Activated CD8-positive, alpha-beta T cell treated with anti-CD3 and anti-CD28 coated beads for 36 hours (primary cell): Measurements from ENCODE around the gene B4GALNT3. TPM values are rescaled to one million over a fixed set of nuclear protein-coding genes. Genes with fewer than 3 reads are reported as not detected.

Experiments used
- ATAC-seq: fragments of 200-7000 bp; cut with Tn5 transposase; one replicate; pipeline ENCODE4 v1.10.0; 2021; ENCODE audit warnings: mild to moderate bottlenecking, moderate library complexity
- CTCF ChIA-PET: fragments of 350-600 bp; sonication (Branson Sonifier 250); formaldehyde crosslinking; loops from one replicate; lab custom pipeline; 2021; ENCODE audit warnings: antibody characterized with exemption; lab: Charles Lee
- POLR2A ChIA-PET: fragments of 350-600 bp; sonication (Branson Sonifier 250); formaldehyde crosslinking; loops from one replicate; lab custom pipeline; 2021; ENCODE audit warnings: antibody characterized with exemption; lab: Charles Lee
- DNase-seq: peaks from one replicate; pipeline ENCODE4 v3.0.0-alpha.2; 2020
- H3K27ac Mint-ChIP-seq: one replicate; pipeline ENCODE4 v1.8.0; 2021; ENCODE audit warnings: mild to moderate bottlenecking, mixed read lengths
- H3K27me3 Mint-ChIP-seq: one replicate; pipeline ENCODE4 v1.8.0; 2021; ENCODE audit warnings: mixed read lengths
- H3K36me3 Mint-ChIP-seq: one replicate; pipeline ENCODE4 v1.8.0; 2021; ENCODE audit warnings: low read depth, mixed read lengths
- H3K4me1 Mint-ChIP-seq: one replicate; pipeline ENCODE4 v1.8.0; 2021; ENCODE audit warnings: low read depth, mixed read lengths
- H3K4me3 Mint-ChIP-seq: one replicate; pipeline ENCODE4 v1.8.0; 2021; ENCODE audit warnings: mild to moderate bottlenecking, moderate library complexity, mixed read lengths
- H3K9me3 Mint-ChIP-seq: one replicate; pipeline ENCODE4 v1.8.0; 2021; ENCODE audit warnings: mixed read lengths
- CTCF ChIP-seq: fragments of 200-600 bp; IDR thresholded peaks from one replicate; pipeline ENCODE4 v1.8.0; 2022; ENCODE audit warnings: antibody characterized with exemption, mild to moderate bottlenecking
- intact Hi-C: fragments of 100-400 bp; cut with micrococcal nuclease; formaldehyde crosslinking; loops from one replicate; pipeline ENCODE4 v1.10.0; 2022
- total RNA-seq, 2 experiments: library from RNA; stranded (reverse); gene quantifications; one replicate each; pipeline ENCODE4 v1.2.3, GENCODE V29; 2021

Gene B4GALNT3
- total RNA-seq, 2 experiments from 2014 or later: 2.8 to 3.4 TPM

DNA sequence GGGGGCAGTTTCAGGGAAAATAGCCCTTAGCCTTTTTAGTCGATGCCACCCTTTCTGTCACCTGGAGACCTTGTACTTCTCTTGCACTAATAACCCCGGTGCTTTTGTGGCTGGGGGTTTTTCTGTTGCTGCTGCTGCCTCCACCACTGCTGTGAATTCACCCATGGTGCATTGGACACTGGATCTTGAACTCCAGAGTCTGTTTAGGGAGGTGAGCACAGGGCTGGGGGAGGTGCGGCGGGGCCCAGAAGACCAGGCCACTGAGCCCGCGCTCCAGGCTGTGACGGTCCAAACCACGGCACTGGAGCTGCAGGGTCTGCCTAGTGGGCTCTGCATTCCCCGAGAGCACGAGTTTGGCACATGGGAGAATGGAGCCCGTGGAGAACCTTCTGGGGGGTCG is 102.9 kb downstream of the B4GALNT3 start:
- Mint-ChIP-seq H3K27ac (peak overlapping the region; percentile 88), H3K9me3 (no peaks in the 10 kb centered on the region), H3K36me3 (no peaks in the 10 kb centered on the region), H3K4me3 (peak overlapping the region; percentile 57), H3K4me1 (peaks cover 60% of the 10 kb centered on the region), H3K27me3 (no peaks in the 10 kb centered on the region)
- ATAC-seq (peak; percentile 14), DNase-seq (peak; percentile 50)
- intact Hi-C loops: loop anchor here (10.0 kb wide), 1 partner anchor 382 kb away; the partner anchor contains the start of gene RAD52
- no peak for TF ChIP-seq CTCF
- POLR2A ChIA-PET: interaction anchor here (1.4 to 1.6 kb wide), 2 partner anchors 154 to 189 kb away, joined by 3 to 4 read pairs; no protein-coding TSS in a partner anchor
- CTCF ChIA-PET: interaction anchor here (1.2 to 1.4 kb wide), 2 partner anchors 14 to 530 kb away, joined by 3 to 4 read pairs; no protein-coding TSS in a partner anchor

GRCh38 chr12:563250-563781 is 103.6 kb downstream of the B4GALNT3 start:
- H3K4me3 Mint-ChIP-seq: peak overlapping the region; percentile 57
- CTCF ChIA-PET: interaction anchor here (1.0 to 3.1 kb wide), 7 partner anchors 12 to 253 kb away, joined by 3 to 14 read pairs (median 4); partner anchors contain the start of gene WNK1

DNA sequence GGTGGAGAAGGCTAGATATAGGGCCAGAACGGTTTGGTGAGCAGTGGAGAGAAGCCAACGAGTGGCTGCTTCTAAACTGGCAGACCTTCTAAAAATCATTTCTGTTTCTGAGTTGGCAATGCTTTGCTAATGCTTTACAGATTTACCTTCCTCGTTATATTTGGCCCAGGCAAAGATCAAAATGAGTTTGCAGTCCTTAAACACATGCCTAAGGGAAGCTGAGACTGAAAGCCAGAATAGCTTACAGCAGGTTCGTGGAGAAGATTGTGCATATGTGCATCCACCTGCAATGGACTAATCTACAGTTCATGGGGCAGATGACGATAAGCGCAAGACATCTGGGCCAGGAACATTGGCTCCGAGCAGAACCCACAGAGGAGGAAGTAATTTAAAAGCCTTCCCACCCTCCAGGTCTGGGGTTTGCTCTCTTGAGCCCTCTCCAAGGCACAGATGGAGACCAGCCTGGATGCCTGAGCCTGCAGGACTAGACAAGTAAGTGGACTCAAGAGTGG is 104.1 kb downstream of the B4GALNT3 start:
- H3K36me3 Mint-ChIP-seq: no peaks in the 10 kb centered on the region
- DNase-seq: no peak
- CTCF ChIA-PET: interaction anchor here (1.0 to 3.1 kb wide), 8 partner anchors 12 to 385 kb away, joined by 3 to 14 read pairs (median 4); partner anchors contain the start of genes RAD52 and WNK1
- H3K27ac Mint-ChIP-seq: peak overlapping the region; percentile 88
- H3K4me1 Mint-ChIP-seq: peaks cover 65% of the 10 kb centered on the region
- ATAC-seq: peak; percentile 8
- H3K4me3 Mint-ChIP-seq: peak overlapping the region; percentile 57
- POLR2A ChIA-PET: interaction anchor here (1.2 to 1.6 kb wide), 2 partner anchors 74 to 153 kb away, joined by 3 to 4 read pairs; no protein-coding TSS in a partner anchor
- TF ChIP-seq CTCF: no peak
- H3K9me3 Mint-ChIP-seq: no peaks in the 10 kb centered on the region
- intact Hi-C loops: loop anchor here (10.0 kb wide), 1 partner anchor 381 kb away; the partner anchor contains the start of gene RAD52
- no peaks in the 10 kb centered on the region for H3K27me3 Mint-ChIP-seq

More at GRCh38 chr12:563250-563781, 103.6 kb downstream of the B4GALNT3 start:
- POLR2A ChIA-PET: interaction anchor here (1.6 kb wide), 1 partner anchor 153 kb away, joined by 4 read pairs; no protein-coding TSS in a partner anchor
- ATAC-seq: peak; percentile 81
- TF ChIP-seq CTCF: no peak
- H3K4me1 Mint-ChIP-seq: peaks cover 62% of the 10 kb centered on the region
- peak overlapping the region; percentile 88 for H3K27ac Mint-ChIP-seq
- H3K9me3 Mint-ChIP-seq: no peaks in the 10 kb centered on the region
- no peaks in the 10 kb centered on the region for H3K36me3 Mint-ChIP-seq
- peak; percentile 81 for DNase-seq
- intact Hi-C loops: loop anchor here (10.0 kb wide), 1 partner anchor 381 kb away; the partner anchor contains the start of gene RAD52
- H3K27me3 Mint-ChIP-seq: no peaks in the 10 kb centered on the region

DNA sequence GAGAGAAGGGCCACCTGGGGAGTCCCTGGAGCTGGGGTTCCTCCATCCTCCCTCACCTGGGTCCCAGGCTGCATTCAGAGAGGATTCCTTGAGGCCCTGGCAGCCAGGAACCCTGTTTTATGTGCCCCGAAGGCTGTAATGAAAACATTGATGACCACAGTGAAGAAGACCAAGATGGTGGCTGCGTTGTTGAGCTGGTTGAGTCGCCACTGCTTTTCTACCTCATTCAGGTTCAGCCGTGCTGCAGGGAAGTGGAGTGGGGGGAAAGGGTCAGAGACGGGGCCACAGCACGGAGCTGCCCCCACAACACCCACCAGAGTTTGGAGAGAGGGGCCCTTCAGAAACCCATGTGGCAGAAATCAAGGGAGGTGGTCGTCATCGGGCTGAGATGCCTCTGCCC is 105.4 kb downstream of the B4GALNT3 start:
- no peak for ATAC-seq
- intact Hi-C loops: loop anchor here (10.0 kb wide), 1 partner anchor 380 kb away; the partner anchor contains the start of gene RAD52
- no peak for DNase-seq
- no peak for TF ChIP-seq CTCF
- Mint-ChIP-seq H3K4me3 (no peak overlapping the region), H3K4me1 (peaks cover 74% of the 10 kb centered on the region), H3K27ac (peak overlapping the region; percentile 21), H3K9me3 (no peaks in the 10 kb centered on the region), H3K27me3 (no peaks in the 10 kb centered on the region), H3K36me3 (no peaks in the 10 kb centered on the region)
- ChIA-PET POLR2A (interaction anchor here (1.0 to 1.4 kb wide), 4 partner anchors 11 to 188 kb away, joined by 3 to 4 read pairs (median 4); no protein-coding TSS in a partner anchor), CTCF (interaction anchor here (1.0 to 3.1 kb wide), 5 partner anchors 11 to 384 kb away, joined by 3 to 14 read pairs (median 6); partner anchors contain the start of gene RAD52)
